Renal cortical epithelial cell (primary cell): ENCODE results near the gene AJAP1. TPM values are rescaled to one million over a fixed set of nuclear protein-coding genes. Genes with fewer than 3 reads are reported as not detected.
"Not testable (repeated sequence)": the region's sequence is repeated elsewhere in the genome, so short reads cannot be mapped to it uniquely, and the experiment has no call there.

ENCODE experiments used
- DNase-seq: peaks from one replicate; pipeline ENCODE4 v3.0.0-alpha.2; 2011; ENCODE audit warnings: low read depth
- total RNA-seq: library from RNA; depleted of rRNA; stranded (reverse); fragments of >200 nt; gene quantifications from 2 replicates; pipeline ENCODE4 v1.2.3, GENCODE V29; 2014

The AJAP1 gene
- 10.6 and 12.2 TPM in 2 replicates for total RNA-seq

GRCh38 chr1:4653796-4654725, at the start of gene AJAP1:
Gene AJAP1 (plus strand): TSS chr1:4654609. CDS start chr1:4655426, 817 bp downstream.
- DNase-seq: no peak

GRCh38 chr1:4605158-4605557, 49.3 kb upstream of the AJAP1 start:
- peak; percentile 68 for DNase-seq

GRCh38 chr1:4611563-4612341, 42.7 kb upstream of the AJAP1 start:
- no peak for DNase-seq

- no peak for DNase-seq
Measured at GRCh38 chr1:4612991-4613390, 41.4 kb upstream of the AJAP1 start.

- DNase-seq: no peak
Measured at GRCh38 chr1:4613606-4614370, 40.6 kb upstream of the AJAP1 start.

- no peak for DNase-seq
Measured at GRCh38 chr1:4614371-4615137, 39.9 kb upstream of the AJAP1 start.

- DNase-seq: no peak
Measured at GRCh38 chr1:4615138-4615470, 39.3 kb upstream of the AJAP1 start.

GRCh38 chr1:4615501-4615900, 38.9 kb upstream of the AJAP1 start:
- no peak for DNase-seq

GRCh38 chr1:4616831-4617465, 37.5 kb upstream of the AJAP1 start:
- DNase-seq: no peak

GRCh38 chr1:4617506-4617905, 36.9 kb upstream of the AJAP1 start:
- DNase-seq: no peak

GRCh38 chr1:4618827-4619226, 35.6 kb upstream of the AJAP1 start:
- not testable (repeated sequence) for DNase-seq

- no peak for DNase-seq
Measured at GRCh38 chr1:4621646-4622045, 32.8 kb upstream of the AJAP1 start.

GRCh38 chr1:4622821-4623220, 31.6 kb upstream of the AJAP1 start:
- no peak for DNase-seq

GRCh38 chr1:4624141-4624715, 30.2 kb upstream of the AJAP1 start:
- no peak for DNase-seq

- DNase-seq: no peak
Measured at GRCh38 chr1:4624801-4625200, 29.6 kb upstream of the AJAP1 start.

GRCh38 chr1:4626061-4626460, 28.3 kb upstream of the AJAP1 start:
- DNase-seq: no peak

- DNase-seq: no peak
Measured at GRCh38 chr1:4626560-4627319, 27.7 kb upstream of the AJAP1 start.

GRCh38 chr1:4627353-4627752, 27.1 kb upstream of the AJAP1 start:
- no peak for DNase-seq

- DNase-seq: no peak
Measured at GRCh38 chr1:4628992-4629391, 25.4 kb upstream of the AJAP1 start.

GRCh38 chr1:4630561-4630960, 23.8 kb upstream of the AJAP1 start:
- DNase-seq: no peak
